OCI-LY7 (cell line): ENCODE results near the gene SHC2. TPM values are rescaled to one million over a fixed set of nuclear protein-coding genes. Genes with fewer than 3 reads are reported as not detected.
"Not testable (repeated sequence)": the region's sequence is repeated elsewhere in the genome, so short reads cannot be mapped to it uniquely, and the experiment has no call there.

Experiments used
- BruUV-seq: library from RNA; stranded (reverse); fragments of 400-500 nt; replicated peaks from 2 replicates; lab custom pipeline; 2021; lab: Mats Ljungman, UMichigan
- CTCF ChIA-PET: fragments of 300-600 bp; sonication (Branson Sonifier 250); formaldehyde crosslinking; loops from one replicate; lab custom pipeline; 2022; ENCODE audit warnings: antibody characterized with exemption; ENCODE audit not compliant: unreplicated experiment; lab: Charles Lee
- POLR2A ChIA-PET: fragments of 300-600 bp; sonication (Branson Sonifier 250); formaldehyde crosslinking; loops from one replicate; lab custom pipeline; 2022; ENCODE audit warnings: antibody characterized with exemption; lab: Charles Lee
- DNase-seq: peaks from one replicate; pipeline ENCODE4 v3.0.0-alpha.2; 2015; ENCODE audit warnings: low spot score
- H2AFZ ChIP-seq: fragments of 200-600 bp; sonication (generic), shearing (Covaris generic); 2 replicates; pipeline ENCODE4 v1.6.1; 2014; ENCODE audit warnings: mild to moderate bottlenecking, antibody characterized with exemption, low read length, moderate library complexity
- H3K27ac ChIP-seq: fragments of 200-600 bp; sonication (generic); 2 replicates; pipeline ENCODE4 v1.5.1; 2014; ENCODE audit warnings: mixed run types, low read depth, mild to moderate bottlenecking, moderate library complexity, low read length, inconsistent platforms; ENCODE audit not compliant: poor library complexity, severe bottlenecking
- H3K36me3 ChIP-seq: fragments of 200-600 bp; sonication (generic); 2 replicates; pipeline ENCODE4 v1.6.1; 2014; ENCODE audit warnings: mild to moderate bottlenecking, antibody characterized with exemption, low read length, moderate library complexity, mixed read lengths; ENCODE audit not compliant: insufficient read depth
- H3K4me1 ChIP-seq: fragments of 200-600 bp; sonication (generic); 2 replicates; pipeline ENCODE4 v1.5.1; 2014; ENCODE audit warnings: mild to moderate bottlenecking, low read length; ENCODE audit not compliant: insufficient read depth, poor library complexity, severe bottlenecking
- H3K4me2 ChIP-seq: fragments of 200-600 bp; sonication (generic); 2 replicates; pipeline ENCODE4 v1.6.1; 2014; ENCODE audit warnings: mild to moderate bottlenecking, low read length
- H3K4me3 ChIP-seq: fragments of 200-600 bp; sonication (generic); 2 replicates; pipeline ENCODE4 v1.5.1; 2014; ENCODE audit warnings: mild to moderate bottlenecking, low read depth, low read length; ENCODE audit not compliant: poor library complexity, severe bottlenecking
- H3K79me2 ChIP-seq: fragments of 200-600 bp; sonication (generic); 2 replicates; pipeline ENCODE4 v1.6.1; 2016; ENCODE audit warnings: low read depth, mild to moderate bottlenecking, low read length, moderate library complexity, mixed read lengths; ENCODE audit not compliant: insufficient read depth
- H3K9me2 ChIP-seq: fragments of 200-600 bp; sonication (generic); 2 replicates; pipeline ENCODE4 v1.6.1; 2016; ENCODE audit warnings: mild to moderate bottlenecking, low read length, mixed read lengths; ENCODE audit not compliant: insufficient read depth
- H3K9me3 ChIP-seq: fragments of 200-600 bp; sonication (generic); 2 replicates; pipeline ENCODE4 v1.6.1; 2014; ENCODE audit warnings: mild to moderate bottlenecking, mixed run types, low read length, mixed read lengths
- H4K20me1 ChIP-seq: fragments of 200-600 bp; sonication (generic); 2 replicates; pipeline ENCODE4 v1.6.1; 2014; ENCODE audit warnings: mild to moderate bottlenecking, antibody characterized with exemption, low read length, moderate library complexity, mixed read lengths; ENCODE audit not compliant: insufficient read depth
- EZH2phosphoT487 ChIP-seq: fragments of 200-600 bp; sonication (generic); IDR thresholded peaks from 2 replicates; pipeline ENCODE4 v1.6.1; 2018; ENCODE audit warnings: low read depth, borderline replicate concordance, mild to moderate bottlenecking, mixed run types, antibody characterized with exemption, low read length, moderate library complexity, mixed read lengths
- intact Hi-C: fragments of 100-400 bp; cut with micrococcal nuclease; formaldehyde crosslinking; loops from one replicate; pipeline ENCODE4 v1.10.0; 2022; ENCODE audit not compliant: unreplicated experiment
- total RNA-seq, 2 experiments: library from RNA; depleted of rRNA in 1 of 2; stranded (reverse); fragments of >200 nt in 1 of 2; shearing (Covaris generic) in 1 of 2; gene quantifications; 2 replicates each; pipeline ENCODE4 v1.2.3, GENCODE V29; 2014 to 2022
- TF ChIP-seq, protein P1 (sequence below): fragments of 200-600 bp; sonication (generic); conservative IDR thresholded peaks from 2 replicates; pipeline ENCODE4 v1.5.1; 2014; ENCODE audit warnings: mild to moderate bottlenecking, antibody characterized with exemption, low read length, moderate library complexity, mixed read lengths

Gene SHC2
- total RNA-seq, 2 experiments from 2014 or later, result 0.28 to 0.65 TPM

DNA sequence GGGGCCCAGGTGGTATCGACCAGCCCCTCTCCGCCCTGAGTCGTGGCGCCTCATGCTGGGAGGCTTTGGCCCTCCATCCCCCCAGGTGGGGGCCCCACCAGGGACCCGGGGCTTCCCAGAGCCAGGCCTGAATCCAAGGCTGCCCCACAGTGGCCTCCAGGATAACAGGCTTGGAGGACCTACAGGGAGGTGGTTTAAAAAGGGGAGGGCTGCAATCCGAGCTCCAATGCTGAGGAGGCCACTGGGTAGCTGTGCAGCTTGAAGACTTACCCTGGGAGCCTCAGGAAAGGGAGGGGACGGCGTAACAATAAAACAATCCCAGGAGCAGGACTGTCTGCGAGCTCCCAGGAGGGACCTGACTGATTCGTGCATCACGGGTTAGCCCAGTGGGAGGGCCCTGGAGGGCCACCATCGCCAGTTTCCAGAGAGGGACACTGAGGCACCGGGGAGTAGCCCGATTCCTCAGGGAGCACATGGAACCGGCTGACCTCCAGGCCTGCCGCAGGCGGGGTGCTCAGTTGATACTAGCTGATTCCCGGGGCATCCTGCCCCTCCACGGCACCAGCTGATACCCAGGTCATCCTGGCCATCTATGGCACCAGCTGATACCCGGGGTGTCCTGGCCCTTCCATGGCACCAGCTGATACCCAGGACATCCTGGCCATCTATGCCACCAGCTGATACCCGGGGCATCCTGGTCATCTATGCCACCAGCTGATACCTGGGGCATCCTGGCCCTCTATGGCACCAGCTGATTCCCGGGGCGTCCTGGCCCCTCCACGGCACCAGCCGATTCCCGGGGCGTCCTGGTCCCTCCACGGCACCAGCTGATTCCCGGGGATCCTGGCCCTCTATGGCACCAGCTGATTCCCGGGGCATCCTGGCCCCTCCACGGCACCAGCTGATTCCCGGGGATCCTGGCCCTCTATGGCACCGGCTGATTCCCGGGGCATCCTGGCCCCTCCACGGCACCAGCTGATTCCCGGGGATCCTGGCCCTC, 48.2 kb downstream of the SHC2 start:
- H3K4me1 ChIP-seq, result peaks cover 11% of the 10 kb centered on the region
- H3K9me3 ChIP-seq, result no peaks in the 10 kb centered on the region
- intact Hi-C loops, result no loop called here
- no peak overlapping the region for H2AFZ ChIP-seq
- no peak overlapping the region for H3K4me3 ChIP-seq
- no TSS peak for BruUV-seq
- TF ChIP-seq, protein P1, sequence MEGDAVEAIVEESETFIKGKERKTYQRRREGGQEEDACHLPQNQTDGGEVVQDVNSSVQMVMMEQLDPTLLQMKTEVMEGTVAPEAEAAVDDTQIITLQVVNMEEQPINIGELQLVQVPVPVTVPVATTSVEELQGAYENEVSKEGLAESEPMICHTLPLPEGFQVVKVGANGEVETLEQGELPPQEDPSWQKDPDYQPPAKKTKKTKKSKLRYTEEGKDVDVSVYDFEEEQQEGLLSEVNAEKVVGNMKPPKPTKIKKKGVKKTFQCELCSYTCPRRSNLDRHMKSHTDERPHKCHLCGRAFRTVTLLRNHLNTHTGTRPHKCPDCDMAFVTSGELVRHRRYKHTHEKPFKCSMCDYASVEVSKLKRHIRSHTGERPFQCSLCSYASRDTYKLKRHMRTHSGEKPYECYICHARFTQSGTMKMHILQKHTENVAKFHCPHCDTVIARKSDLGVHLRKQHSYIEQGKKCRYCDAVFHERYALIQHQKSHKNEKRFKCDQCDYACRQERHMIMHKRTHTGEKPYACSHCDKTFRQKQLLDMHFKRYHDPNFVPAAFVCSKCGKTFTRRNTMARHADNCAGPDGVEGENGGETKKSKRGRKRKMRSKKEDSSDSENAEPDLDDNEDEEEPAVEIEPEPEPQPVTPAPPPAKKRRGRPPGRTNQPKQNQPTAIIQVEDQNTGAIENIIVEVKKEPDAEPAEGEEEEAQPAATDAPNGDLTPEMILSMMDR, result no peak
- TF ChIP-seq EZH2phosphoT487, result no peak
- H3K9me2 ChIP-seq, result no peaks in the 10 kb centered on the region
- no peak for DNase-seq
- H4K20me1 ChIP-seq, result no peaks in the 10 kb centered on the region
- no peaks in the 10 kb centered on the region for H3K79me2 ChIP-seq
- H3K4me2 ChIP-seq, result no peak overlapping the region
- H3K27ac ChIP-seq, result no peak overlapping the region
- ChIA-PET CTCF (no interaction called here), POLR2A (no interaction called here)
- no peaks in the 10 kb centered on the region for H3K36me3 ChIP-seq

GRCh38 chr19:411723-412355, 49.0 kb downstream of the SHC2 start:
- BruUV-seq, result no TSS peak
- TF ChIP-seq, protein P1, result no peak
- no peak for TF ChIP-seq EZH2phosphoT487

GRCh38 chr19:411121-411722, 49.6 kb downstream of the SHC2 start:
- H3K4me3 ChIP-seq, DNase-seq, H3K27ac ChIP-seq, H3K9me2 ChIP-seq, H4K20me1 ChIP-seq, H3K79me2 ChIP-seq, intact Hi-C loops, H3K36me3 ChIP-seq, H3K4me2 ChIP-seq, CTCF ChIA-PET, POLR2A ChIA-PET, H3K9me3 ChIP-seq, H2AFZ ChIP-seq, BruUV-seq: not testable (repeated sequence)
- peaks cover 11% of the 10 kb centered on the region for H3K4me1 ChIP-seq

More at GRCh38 chr19:411723-412355, 49.0 kb downstream of the SHC2 start:
- DNase-seq, result no peak
- Histone ChIP-seq H3K9me3 (no peaks in the 10 kb centered on the region), H4K20me1 (no peaks in the 10 kb centered on the region), H3K36me3 (no peaks in the 10 kb centered on the region), H3K27ac (no peak overlapping the region), H3K79me2 (no peaks in the 10 kb centered on the region), H3K9me2 (no peaks in the 10 kb centered on the region), H2AFZ (no peak overlapping the region), H3K4me3 (no peak overlapping the region), H3K4me1 (peaks cover 11% of the 10 kb centered on the region), H3K4me2 (no peak overlapping the region)
- intact Hi-C loops, result no loop called here
- POLR2A ChIA-PET, result no interaction called here
- CTCF ChIA-PET, result no interaction called here
